ENCODE data around the gene MYL4.
"Not testable (repeated sequence)": the region's sequence is repeated elsewhere in the genome, so short reads cannot be mapped to it uniquely, and the experiment has no call there.

MYL4 gene

DNA sequence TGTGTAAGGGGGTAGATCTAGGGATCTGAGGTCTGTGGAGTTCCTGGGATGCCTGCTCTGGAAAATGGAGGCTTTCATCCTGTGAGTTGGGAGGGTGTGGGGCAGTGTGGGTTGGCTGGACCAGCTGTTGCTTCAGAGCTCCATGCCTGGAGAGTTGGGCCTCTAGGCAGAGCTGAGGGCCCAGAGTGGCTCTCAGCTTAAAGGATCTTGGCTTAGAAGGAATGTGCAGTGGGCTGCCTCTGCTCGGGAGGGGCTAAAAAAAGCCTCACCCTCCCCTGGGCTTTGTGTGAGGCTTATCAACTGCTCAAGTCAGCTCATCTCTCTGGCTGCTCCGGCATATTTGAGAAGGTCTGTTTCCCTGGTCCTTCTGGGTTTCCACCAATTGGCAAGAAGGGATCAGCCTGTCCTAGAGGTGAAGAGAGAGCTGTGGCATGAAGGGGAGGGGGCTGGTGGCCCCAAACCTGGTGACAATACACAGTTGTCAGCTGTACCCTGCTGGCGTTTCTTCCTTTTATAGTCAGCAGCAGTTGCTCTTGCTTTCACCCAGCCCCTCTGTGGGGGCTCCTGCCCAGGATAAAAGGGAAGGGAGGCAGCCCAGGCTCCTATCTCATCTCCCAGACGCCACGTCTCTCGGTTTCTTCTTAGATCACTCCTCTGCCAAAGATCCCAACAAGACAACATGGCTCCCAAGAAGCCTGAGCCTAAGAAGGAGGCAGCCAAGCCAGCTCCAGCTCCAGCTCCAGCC lies at the start of gene MYL4:
Gene MYL4, plus strand, starts transcription at position 605 of the 745 bp plus-strand sequence. Its CDS starts 75 bp downstream, at position 680.
- DNase-seq (ENCODE audit: low read depth in 2 of 2, low spot score in 1 of 2) = no peak

- no peak for DNase-seq (ENCODE audit: low read depth in 2 of 2, low spot score in 1 of 2)
Observed at GRCh38 chr17:47162013-47162622, 47.0 kb upstream of the MYL4 start.

DNA sequence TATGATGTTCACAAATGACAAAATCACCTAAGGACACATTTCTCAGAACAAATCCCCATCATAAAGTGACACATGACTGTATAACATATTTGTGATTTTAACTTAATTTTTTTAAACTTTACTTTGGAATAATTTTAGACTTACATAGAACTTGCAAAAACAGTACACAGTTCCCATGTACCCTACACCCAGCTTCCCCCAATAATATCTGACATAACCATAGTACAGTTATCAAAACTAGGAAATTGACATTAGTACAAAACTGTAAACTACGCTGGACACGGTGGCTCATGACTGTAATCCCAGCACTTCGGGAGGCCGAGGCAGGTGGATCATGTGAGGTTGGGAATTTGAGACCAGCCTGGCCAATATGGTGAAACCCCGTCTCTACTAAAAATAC lies 44.9 kb upstream of the MYL4 start:
- no peak for DNase-seq (ENCODE audit: low read depth in 2 of 2, low spot score in 1 of 2)

DNA sequence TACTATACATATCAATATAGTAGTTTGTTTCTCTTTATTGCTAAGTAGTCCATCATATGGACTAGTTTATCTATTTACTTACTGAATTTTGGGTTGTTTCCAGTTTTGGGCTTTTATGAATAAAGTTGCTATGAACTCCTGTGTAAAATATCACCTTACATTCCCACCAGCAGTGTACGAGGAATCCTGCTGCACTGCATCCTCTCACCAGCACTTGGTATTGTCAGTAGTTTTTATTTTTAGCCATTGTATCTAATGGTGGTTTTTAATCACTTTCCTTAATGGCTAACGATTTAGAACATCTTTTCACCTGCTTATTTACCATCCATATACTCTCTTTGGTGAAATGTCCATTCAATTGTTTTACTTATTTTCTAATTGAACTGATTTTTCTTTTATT lies 44.0 kb upstream of the MYL4 start:
- no peak for DNase-seq (ENCODE audit: low read depth in 2 of 2, low spot score in 1 of 2)

DNA sequence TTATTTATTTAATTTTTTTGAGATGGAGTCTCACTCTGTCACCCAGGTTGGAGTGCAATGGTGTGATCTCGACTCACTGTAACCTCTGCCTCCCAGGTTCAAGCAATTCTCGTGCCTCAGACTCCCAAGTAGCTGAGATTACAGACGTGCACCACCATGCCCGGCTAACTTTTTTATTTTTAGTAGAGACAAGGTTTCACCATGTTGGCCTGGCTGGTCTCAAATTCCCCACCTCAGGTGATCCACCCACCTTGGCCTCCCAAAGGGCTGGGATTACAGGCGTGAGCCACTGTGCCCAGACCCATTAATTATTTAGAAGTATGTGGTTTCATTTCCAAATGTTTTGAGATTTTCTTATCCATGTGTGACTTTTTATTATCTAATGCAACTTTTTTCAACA lies 42.3 kb upstream of the MYL4 start:
- DNase-seq (ENCODE audit: low read depth in 2 of 2, low spot score in 1 of 2) = not testable (repeated sequence)

DNA sequence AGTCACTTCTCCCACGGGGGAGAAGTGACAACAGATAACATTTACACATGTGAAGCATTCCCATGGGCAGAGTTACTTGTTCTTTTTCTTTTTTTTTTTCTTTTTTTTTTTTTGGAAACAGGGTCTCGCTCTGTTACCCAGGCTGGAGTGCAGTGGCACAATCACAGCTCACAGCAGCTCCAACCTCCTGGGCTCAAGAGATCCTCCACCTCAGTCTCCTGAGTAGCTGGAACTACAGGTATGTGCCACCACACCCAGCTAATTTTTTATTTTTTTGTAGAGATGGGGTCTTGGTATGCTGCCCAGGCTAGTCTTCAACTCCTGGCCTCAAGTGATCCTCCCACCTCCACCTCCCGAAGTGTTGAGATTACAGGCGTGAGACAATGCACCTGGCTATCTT lies 40.3 kb upstream of the MYL4 start:
- DNase-seq (ENCODE audit: low read depth in 2 of 2, low spot score in 1 of 2) = not testable (repeated sequence)

DNA sequence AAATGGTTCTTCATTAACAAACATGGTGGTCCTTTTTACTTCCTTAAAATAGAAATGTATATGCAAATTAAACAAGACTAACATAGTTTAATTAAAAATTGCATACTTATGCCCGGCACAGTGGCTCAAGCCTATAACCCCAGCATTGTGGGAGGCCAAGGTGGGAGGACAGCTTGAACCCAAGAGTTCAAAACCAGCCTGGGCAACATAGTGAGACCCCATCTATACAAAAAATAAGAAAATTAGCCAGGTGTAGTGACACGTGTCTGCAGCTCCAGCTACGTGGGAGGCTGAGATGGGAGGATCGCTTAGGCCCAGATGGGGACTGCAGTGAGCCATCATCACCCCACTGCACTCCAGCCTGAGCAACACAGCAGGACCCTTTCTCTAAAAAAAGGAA lies 38.4 kb upstream of the MYL4 start:
- no peak for DNase-seq (ENCODE audit: low read depth in 2 of 2, low spot score in 1 of 2)

DNA sequence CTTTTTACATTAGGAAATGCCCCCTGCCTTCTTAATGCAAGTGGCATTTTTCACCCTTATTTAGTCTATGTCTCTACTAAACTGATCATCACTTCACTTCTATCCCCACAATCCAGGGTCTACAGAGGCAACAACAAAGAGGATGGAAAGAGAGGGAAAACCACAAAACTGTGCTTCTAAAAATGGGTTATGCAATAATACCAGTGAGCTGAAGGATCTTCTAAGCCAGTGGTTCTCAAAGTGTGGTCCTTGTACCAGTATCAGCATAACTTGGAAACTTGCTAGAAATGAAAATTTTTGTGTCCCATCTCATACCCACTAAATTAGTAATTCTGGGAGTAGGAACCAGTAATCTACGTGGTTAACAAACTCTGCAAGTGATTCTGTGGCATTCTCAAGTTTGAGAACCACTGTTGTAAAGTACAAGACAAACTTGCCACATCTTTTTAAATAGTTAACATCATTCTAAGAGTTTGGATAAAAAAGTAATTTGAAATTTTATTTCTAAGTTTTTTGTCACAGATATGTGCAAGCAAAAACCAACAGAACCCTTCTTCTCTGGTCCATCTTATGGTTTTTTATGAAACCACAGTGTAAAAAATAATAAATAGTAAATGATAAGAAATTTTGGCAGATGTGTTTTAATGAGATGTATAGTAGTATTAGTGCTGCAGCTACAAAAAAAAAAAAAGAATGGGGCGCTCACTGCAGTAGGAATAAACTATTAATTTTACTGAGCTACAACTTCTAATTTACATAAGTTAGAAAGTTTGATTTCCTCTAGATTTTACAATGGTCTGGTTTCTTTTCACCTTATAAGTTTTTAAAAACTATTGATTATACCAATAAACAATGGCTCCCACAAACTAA lies 36.2 kb upstream of the MYL4 start:
- no peak for DNase-seq (ENCODE audit: low read depth in 2 of 2, low spot score in 1 of 2)

DNA sequence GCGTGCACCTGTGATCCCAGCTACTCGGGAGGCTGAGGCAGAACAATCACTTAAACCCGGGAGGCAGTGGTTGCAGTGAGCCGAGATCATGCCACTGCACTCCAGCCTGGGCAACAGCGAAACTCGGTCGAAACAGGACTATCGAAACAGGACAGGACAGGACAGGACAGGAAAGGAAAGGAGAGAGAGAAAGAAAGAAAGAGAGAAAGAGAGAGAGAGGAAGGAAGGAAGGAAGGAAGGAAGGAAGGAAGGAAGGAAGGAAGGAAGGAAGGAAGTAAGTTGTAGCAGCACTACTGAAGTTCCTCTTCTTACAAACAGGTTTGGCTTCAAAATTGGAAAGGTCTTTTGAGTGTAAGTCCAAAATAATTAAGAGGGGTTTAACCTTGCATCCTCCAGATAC lies 34.3 kb upstream of the MYL4 start:
- not testable (repeated sequence) for DNase-seq (ENCODE audit: low read depth in 2 of 2, low spot score in 1 of 2)

DNA sequence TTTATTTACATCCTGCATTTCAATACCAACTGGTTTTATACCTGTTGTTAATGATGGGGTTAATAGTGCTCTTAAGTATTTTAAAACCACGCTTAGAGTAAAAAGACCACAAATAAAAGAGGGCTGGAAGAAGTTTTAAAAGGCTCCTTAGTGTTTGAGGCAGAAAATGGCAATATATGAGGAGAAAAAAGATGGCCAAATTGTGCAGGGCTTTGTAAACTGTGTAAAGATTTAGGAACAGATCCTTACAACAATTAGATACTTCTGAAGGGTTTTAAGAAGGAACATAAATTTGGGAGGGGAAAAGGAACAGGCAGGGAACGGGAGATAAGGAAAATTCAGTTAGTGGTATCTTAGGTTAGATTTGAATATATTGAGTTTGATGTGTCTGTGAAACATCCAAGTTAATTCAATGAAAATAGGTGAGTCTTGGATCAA lies 32.7 kb upstream of the MYL4 start:
- no peak for DNase-seq (ENCODE audit: low read depth in 2 of 2, low spot score in 1 of 2)

- no peak for DNase-seq (ENCODE audit: low read depth in 2 of 2, low spot score in 1 of 2)
Observed at GRCh38 chr17:47177261-47177660, 31.9 kb upstream of the MYL4 start.

- DNase-seq (ENCODE audit: low read depth in 2 of 2, low spot score in 1 of 2) = no peak
Observed at GRCh38 chr17:47179141-47179540, 30.0 kb upstream of the MYL4 start.

- DNase-seq (ENCODE audit: low read depth in 2 of 2, low spot score in 1 of 2) = no peak
Observed at GRCh38 chr17:47180337-47180736, 28.8 kb upstream of the MYL4 start.

GRCh38 chr17:47180988-47181387 lies 28.2 kb upstream of the MYL4 start:
- DNase-seq (ENCODE audit: low read depth in 2 of 2, low spot score in 1 of 2) = not testable (repeated sequence)

- no peak for DNase-seq (ENCODE audit: low read depth in 2 of 2, low spot score in 1 of 2)
Observed at GRCh38 chr17:47184681-47185080, 24.5 kb upstream of the MYL4 start.

DNA sequence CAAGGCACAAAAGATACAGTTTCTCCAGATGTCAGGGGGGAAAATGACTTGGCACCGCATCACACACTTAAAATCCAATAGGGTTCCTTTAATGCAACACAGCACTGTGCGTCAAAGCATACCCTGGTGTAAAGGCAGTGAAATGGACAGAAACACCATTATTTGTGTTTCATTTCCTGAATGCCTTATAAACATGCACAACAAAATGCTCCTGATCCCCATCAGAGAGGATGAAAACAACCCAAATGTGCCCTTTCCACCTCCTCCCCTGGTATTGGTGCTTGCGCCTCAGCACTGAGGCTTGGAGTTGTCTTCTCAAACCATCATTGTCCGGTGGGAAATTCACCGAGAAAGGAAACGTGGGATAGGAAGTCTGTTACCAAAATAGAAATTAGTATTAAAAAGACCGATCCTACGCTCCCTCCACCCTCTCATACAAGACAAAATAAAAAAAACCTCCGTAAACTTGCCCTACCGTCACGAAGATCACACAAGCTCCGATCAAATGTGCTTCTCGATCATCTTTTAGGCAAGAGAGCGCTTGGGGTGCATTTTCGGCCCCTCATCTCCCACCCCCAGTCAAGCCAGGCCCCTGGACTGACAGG lies 20.8 kb upstream of the MYL4 start:
- DNase-seq (ENCODE audit: low read depth in 2 of 2, low spot score in 1 of 2) = no peak

GRCh38 chr17:47188876-47189731 lies 20.0 kb upstream of the MYL4 start, which contains the start of gene CDC27:
Gene CDC27 (minus strand): TSS chr17:47189295. CDS start chr17:47189172, 123 bp downstream.
- peak; percentile 99 to 100 for DNase-seq (ENCODE audit: low read depth in 2 of 2, low spot score in 1 of 2)

DNA sequence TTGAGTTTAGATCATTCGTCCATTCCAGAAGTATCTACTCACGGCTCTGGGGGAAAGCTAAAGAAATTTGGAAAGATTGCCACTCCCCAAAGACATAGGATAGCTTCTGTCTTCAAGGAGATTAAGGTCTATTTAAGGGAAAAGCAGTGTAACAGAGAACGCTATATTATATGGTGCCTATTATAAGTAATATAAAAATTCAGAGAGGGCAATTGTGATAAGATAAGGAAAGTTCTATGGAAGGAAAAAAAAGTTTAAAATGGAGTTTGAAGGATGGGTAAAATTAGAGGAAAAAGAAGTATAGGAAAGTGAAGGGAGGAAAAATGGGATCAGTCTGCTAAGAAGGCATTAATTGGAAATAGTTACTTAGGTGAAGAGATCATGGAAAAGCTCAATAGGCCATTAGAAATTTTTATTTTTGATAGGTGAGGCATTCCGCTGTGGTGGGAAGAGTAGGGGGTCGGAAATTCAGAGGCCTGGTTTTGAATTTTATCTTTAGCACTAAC lies 19.4 kb upstream of the MYL4 start:
- DNase-seq (ENCODE audit: low read depth in 2 of 2, low spot score in 1 of 2) = no peak

DNA sequence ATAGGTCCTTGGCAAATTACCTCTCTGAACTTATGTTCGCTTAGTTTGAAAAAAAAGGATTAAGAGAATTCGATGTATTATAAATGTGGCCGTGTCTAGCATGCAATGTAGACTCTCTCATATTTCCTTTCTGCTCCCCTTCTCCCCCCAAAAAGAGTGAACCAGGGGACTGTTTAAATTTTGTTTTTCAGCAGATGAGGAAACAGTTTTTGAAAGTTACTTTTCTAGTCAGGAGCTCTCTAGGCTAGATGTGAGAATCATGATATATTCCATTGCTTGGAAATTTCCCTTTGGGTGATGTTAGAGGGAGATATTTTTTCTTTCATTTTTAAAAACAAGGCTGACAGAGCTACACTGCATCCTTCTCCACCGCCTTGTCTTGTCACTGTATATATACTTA lies 18.9 kb upstream of the MYL4 start:
- DNase-seq (ENCODE audit: low read depth in 2 of 2, low spot score in 1 of 2) = no peak

DNA sequence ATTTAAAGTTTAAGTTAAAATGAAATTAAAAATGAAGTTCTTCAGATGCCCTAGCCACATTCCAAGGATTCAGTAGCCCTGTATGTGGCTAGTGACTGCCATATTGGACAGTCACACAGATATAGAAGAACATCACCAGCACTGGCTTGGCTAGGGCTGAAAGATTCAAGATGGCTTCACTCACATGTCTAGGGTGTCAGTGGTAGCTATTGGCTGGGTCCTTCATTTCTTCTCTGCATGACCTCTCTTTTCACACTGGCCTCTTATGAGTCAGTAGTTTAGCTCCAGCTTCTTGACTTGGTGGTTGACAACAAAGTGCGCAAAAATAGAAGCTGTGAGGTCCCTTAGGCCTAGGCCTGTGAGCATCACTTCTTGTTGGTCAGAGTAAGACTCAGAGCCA lies 18.4 kb upstream of the MYL4 start:
- DNase-seq (ENCODE audit: low read depth in 2 of 2, low spot score in 1 of 2) = no peak
